OCI-LY1 (cell line): Measurements from ENCODE around the gene COL23A1.

Experiments
- EZH2 ChIP-seq: fragments of 200-600 bp; sonication (generic), shearing (Covaris generic); IDR thresholded peaks from 2 replicates; pipeline ENCODE4 v1.8.0; 2017; ENCODE audit warnings: borderline replicate concordance, mixed run types, mild to moderate bottlenecking, antibody characterized with exemption, low read length, moderate library complexity, mixed read lengths
- TF ChIP-seq, protein P1 (sequence below): fragments of 200-600 bp; sonication (generic), shearing (Covaris generic); IDR thresholded peaks from 2 replicates; pipeline ENCODE4 v1.5.1; 2017; ENCODE audit warnings: mild to moderate bottlenecking, antibody characterized with exemption, low read length, moderate library complexity, mixed read lengths

- TF ChIP-seq EZH2 = no peak
- TF ChIP-seq, protein P1, sequence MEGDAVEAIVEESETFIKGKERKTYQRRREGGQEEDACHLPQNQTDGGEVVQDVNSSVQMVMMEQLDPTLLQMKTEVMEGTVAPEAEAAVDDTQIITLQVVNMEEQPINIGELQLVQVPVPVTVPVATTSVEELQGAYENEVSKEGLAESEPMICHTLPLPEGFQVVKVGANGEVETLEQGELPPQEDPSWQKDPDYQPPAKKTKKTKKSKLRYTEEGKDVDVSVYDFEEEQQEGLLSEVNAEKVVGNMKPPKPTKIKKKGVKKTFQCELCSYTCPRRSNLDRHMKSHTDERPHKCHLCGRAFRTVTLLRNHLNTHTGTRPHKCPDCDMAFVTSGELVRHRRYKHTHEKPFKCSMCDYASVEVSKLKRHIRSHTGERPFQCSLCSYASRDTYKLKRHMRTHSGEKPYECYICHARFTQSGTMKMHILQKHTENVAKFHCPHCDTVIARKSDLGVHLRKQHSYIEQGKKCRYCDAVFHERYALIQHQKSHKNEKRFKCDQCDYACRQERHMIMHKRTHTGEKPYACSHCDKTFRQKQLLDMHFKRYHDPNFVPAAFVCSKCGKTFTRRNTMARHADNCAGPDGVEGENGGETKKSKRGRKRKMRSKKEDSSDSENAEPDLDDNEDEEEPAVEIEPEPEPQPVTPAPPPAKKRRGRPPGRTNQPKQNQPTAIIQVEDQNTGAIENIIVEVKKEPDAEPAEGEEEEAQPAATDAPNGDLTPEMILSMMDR = no peak
These were observed 118.5 kb downstream of the COL23A1 start for GRCh38 chr5:178471711-178472110.
